ENCODE results near the gene ARHGEF12. TPM values are rescaled to one million over a fixed set of nuclear protein-coding genes. Genes with fewer than 3 reads are reported as not detected.

ARHGEF12 gene
- total and polyA plus RNA-seq, 2 donors (not counting 1 experiment from before 2014, with no cell fraction given): 2.0 to 21.6 TPM

DNA sequence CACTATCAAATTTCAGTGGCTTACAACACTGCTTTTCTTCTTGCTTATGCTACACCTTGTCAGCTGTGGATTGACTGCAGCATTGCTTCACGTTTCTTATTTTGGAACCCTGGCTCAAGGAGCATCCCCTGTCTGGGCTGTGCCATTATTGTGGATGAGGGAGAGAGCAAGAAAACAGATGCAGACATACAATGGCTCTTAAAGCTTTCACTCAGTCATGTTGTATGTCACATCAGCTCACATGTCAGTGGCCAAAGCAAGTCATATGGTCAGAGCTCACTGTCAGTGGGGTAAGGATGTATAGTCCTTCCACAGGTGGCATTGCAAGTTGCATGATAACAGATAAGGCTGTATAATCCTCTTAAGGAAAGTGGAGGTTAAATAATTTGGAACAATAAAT lies 10.0 kb downstream of the ARHGEF12 start:
- H3K4me3 ChIP-seq (ENCODE audit: control extremely low read depth in 1 of 5, extremely low read depth in 1 of 5, insufficient read depth in 1 of 5, low read depth in 2 of 5, low read length in 4 of 5): no peak overlapping the region
- H3K9ac ChIP-seq (ENCODE audit: low read length): no peak overlapping the region
- no peaks in the 10 kb centered on the region for H3K36me3 ChIP-seq (replicated peaks in 1 of 2; ENCODE audit: control extremely low read depth in 1 of 2, control insufficient read depth in 1 of 2, extremely low read depth in 1 of 2, insufficient read depth in 2 of 2, low read length in 1 of 2)
- no peak overlapping the region for H3K27ac ChIP-seq (ENCODE audit: low read length in 2 of 2)
- no peaks in the 10 kb centered on the region for H3K9me3 Mint-ChIP-seq (ENCODE audit: insufficient read depth)
- peaks cover 10 to 66% (median 34%) of the 10 kb centered on the region in 4 experiments for H3K27me3 ChIP-seq (replicated peaks in 1 of 4; ENCODE audit: control extremely low read depth in 1 of 4, control insufficient read depth in 3 of 4, insufficient read depth in 4 of 4, low read length in 3 of 4)
- H4K20me1 ChIP-seq (ENCODE audit: control insufficient read depth, insufficient read depth, low read length, poor library complexity, severe bottlenecking): peaks cover 95% of the 10 kb centered on the region
- no peak overlapping the region for H3K4me3 Mint-ChIP-seq
- H3K27ac Mint-ChIP-seq: no peak overlapping the region
- peaks cover 26% of the 10 kb centered on the region for H3K4me1 Mint-ChIP-seq
- TF ChIP-seq EZH2 (IDR thresholded peaks at IDR 0.05; ENCODE audit: borderline replicate concordance, insufficient read depth, low read depth, low read length, poor library complexity, severe bottlenecking) (no peak), CTCF (IDR thresholded peaks at IDR 0.05) (no peak)
- POLR2A ChIA-PET: no interaction called here
- intact Hi-C loops (cut with micrococcal nuclease): no loop called here
- CTCF ChIA-PET: interaction anchor here (0.5 kb wide), 1 partner anchor 102 kb away, joined by 8 read pairs; no protein-coding TSS in a partner anchor
- H3K27me3 Mint-ChIP-seq: peaks cover 64% of the 10 kb centered on the region
- H3K79me2 ChIP-seq (ENCODE audit: control insufficient read depth, insufficient read depth, low read length): peaks cover 38% of the 10 kb centered on the region
- no peak overlapping the region for H3K4me2 ChIP-seq (replicated peaks; ENCODE audit: low read depth, low read length, poor library complexity, severe bottlenecking)
- H2AFZ ChIP-seq (ENCODE audit: insufficient read depth, low read depth, low read length, poor library complexity, severe bottlenecking): no peak overlapping the region
- ATAC-seq (ENCODE audit: low read depth) (no peak), DNase-seq (no peak)
- H3K9me3 ChIP-seq (ENCODE audit: control extremely low read depth in 1 of 3, control insufficient read depth in 2 of 3, insufficient read depth in 1 of 3, low read length in 2 of 3): peaks cover 3 to 5% (median 4%) of the 10 kb centered on the region in 3 donors
- WGBS (ENCODE audit: insufficient coverage): 100% methylated on average over 1 of the region's 1 CpG
- peaks cover 21 to 44% of the 10 kb centered on the region in 2 donors for H3K4me1 ChIP-seq (ENCODE audit: control insufficient read depth in 2 of 2, insufficient read depth in 2 of 2, low read length in 2 of 2)

- no peak overlapping the region for H3K27ac ChIP-seq (ENCODE audit: low read length in 2 of 2)
- peaks cover 0 to 2% (median 0%) of the 10 kb centered on the region in 3 donors for H3K9me3 ChIP-seq (ENCODE audit: control extremely low read depth in 1 of 3, control insufficient read depth in 2 of 3, insufficient read depth in 1 of 3, low read length in 2 of 3)
- CTCF ChIA-PET: no interaction called here
- H3K27me3 Mint-ChIP-seq: peaks cover 68% of the 10 kb centered on the region
- no peaks in the 10 kb centered on the region for H3K9me3 Mint-ChIP-seq (ENCODE audit: insufficient read depth)
- no peak overlapping the region for H3K9ac ChIP-seq (ENCODE audit: low read length)
- peaks cover 80% of the 10 kb centered on the region for H4K20me1 ChIP-seq (ENCODE audit: control insufficient read depth, insufficient read depth, low read length, poor library complexity, severe bottlenecking)
- peaks cover 0 to 13% of the 10 kb centered on the region in 2 donors for H3K4me1 ChIP-seq (ENCODE audit: control insufficient read depth in 2 of 2, insufficient read depth in 2 of 2, low read length in 2 of 2)
- POLR2A ChIA-PET: no interaction called here
- no peak overlapping the region for H3K4me3 ChIP-seq (ENCODE audit: control extremely low read depth in 1 of 5, extremely low read depth in 1 of 5, insufficient read depth in 1 of 5, low read depth in 2 of 5, low read length in 4 of 5)
- H3K4me1 Mint-ChIP-seq: peaks cover 10% of the 10 kb centered on the region
- no peak overlapping the region for H3K4me2 ChIP-seq (replicated peaks; ENCODE audit: low read depth, low read length, poor library complexity, severe bottlenecking)
- H3K36me3 ChIP-seq (replicated peaks in 1 of 2; ENCODE audit: control extremely low read depth in 1 of 2, control insufficient read depth in 1 of 2, extremely low read depth in 1 of 2, insufficient read depth in 2 of 2, low read length in 1 of 2): peaks cover 0 to 3% of the 10 kb centered on the region in 2 experiments
- no peak overlapping the region for H3K27ac Mint-ChIP-seq
- TF ChIP-seq CTCF (IDR thresholded peaks at IDR 0.05) (no peak), EZH2 (IDR thresholded peaks at IDR 0.05; ENCODE audit: borderline replicate concordance, insufficient read depth, low read depth, low read length, poor library complexity, severe bottlenecking) (no peak)
- intact Hi-C loops (cut with micrococcal nuclease): no loop called here
- no peak for DNase-seq
- H3K79me2 ChIP-seq (ENCODE audit: control insufficient read depth, insufficient read depth, low read length): peaks cover 50% of the 10 kb centered on the region
- no peak overlapping the region for H2AFZ ChIP-seq (ENCODE audit: insufficient read depth, low read depth, low read length, poor library complexity, severe bottlenecking)
- no peak for ATAC-seq (ENCODE audit: low read depth)
- H3K27me3 ChIP-seq (replicated peaks in 1 of 4; ENCODE audit: control extremely low read depth in 1 of 4, control insufficient read depth in 3 of 4, insufficient read depth in 4 of 4, low read length in 3 of 4): peaks cover 5 to 65% (median 39%) of the 10 kb centered on the region in 4 experiments
- no peak overlapping the region for H3K4me3 Mint-ChIP-seq
These were observed 14.4 kb downstream of the ARHGEF12 start for GRCh38 chr11:120350637-120351036.
